ENCODE results near the gene POLG. TPM values are rescaled to one million over a fixed set of nuclear protein-coding genes. Genes with fewer than 3 reads are reported as not detected.

The POLG gene
- total and polyA plus RNA-seq, 3 donors from 2014 or later = 31.6 to 73.3 (median 65.2) TPM

- Histone ChIP-seq H3K27me3 (no peaks in the 10 kb centered on the region), H3K4me1 (no peaks in the 10 kb centered on the region), H3K9me3 (no peaks in the 10 kb centered on the region), H3K36me3 (ENCODE audit: low read depth, missing control alignments) (no peaks in the 10 kb centered on the region), H3K27ac (no peak overlapping the region), H3K4me3 (no peak overlapping the region)
- no peak for DNase-seq
- intact Hi-C loops (cut with DNase I; ENCODE audit: low total_unique reads) = no loop called here
- TF ChIP-seq CTCF (IDR thresholded peaks at IDR 0.05) (no peak), POLR2A (IDR thresholded peaks at IDR 0.05) (no peak)
- 93 to 97% methylated on average over 3 of the region's 3 CpGs for WGBS, 2 donors
Observed at GRCh38 chr15:89342840-89343239, 8.2 kb upstream of the POLG start.

- WGBS, 2 donors = 90 to 96% methylated on average over 4 to 8 of the region's 8 CpGs
- H3K4me1 ChIP-seq = no peaks in the 10 kb centered on the region
Observed at GRCh38 chr15:89341316-89342005, 6.8 kb upstream of the POLG start.

GRCh38 chr15:89340573-89340972 lies 5.9 kb upstream of the POLG start:
- Histone ChIP-seq H3K4me3 (no peak overlapping the region), H3K27me3 (no peaks in the 10 kb centered on the region), H3K27ac (no peak overlapping the region), H3K4me1 (no peaks in the 10 kb centered on the region), H3K36me3 (ENCODE audit: low read depth, missing control alignments) (no peaks in the 10 kb centered on the region), H3K9me3 (no peaks in the 10 kb centered on the region)
- intact Hi-C loops (cut with DNase I; ENCODE audit: low total_unique reads) = no loop called here
- TF ChIP-seq CTCF (IDR thresholded peaks at IDR 0.05) (no peak), POLR2A (IDR thresholded peaks at IDR 0.05) (no peak)
- WGBS, 2 donors = 53 to 57% methylated on average over 7 of the region's 7 CpGs
- no peak for DNase-seq

More at GRCh38 chr15:89341316-89342005, 6.8 kb upstream of the POLG start:
- intact Hi-C loops (cut with DNase I; ENCODE audit: low total_unique reads) = no loop called here
- TF ChIP-seq CTCF (IDR thresholded peaks at IDR 0.05) = no peak
- TF ChIP-seq POLR2A (IDR thresholded peaks at IDR 0.05) = no peak
- H3K4me3 ChIP-seq = no peak overlapping the region
- H3K27me3 ChIP-seq = no peaks in the 10 kb centered on the region
- no peak for DNase-seq
- no peak overlapping the region for H3K27ac ChIP-seq
- H3K36me3 ChIP-seq (ENCODE audit: low read depth, missing control alignments) = no peaks in the 10 kb centered on the region
- H3K9me3 ChIP-seq = no peaks in the 10 kb centered on the region

GRCh38 chr15:89338036-89338435 lies 3.4 kb upstream of the POLG start:
- H3K4me1 ChIP-seq = peaks cover 9% of the 10 kb centered on the region
- TF ChIP-seq CTCF (IDR thresholded peaks at IDR 0.05) = no peak
- no peak for TF ChIP-seq POLR2A (IDR thresholded peaks at IDR 0.05)
- no peaks in the 10 kb centered on the region for H3K36me3 ChIP-seq (ENCODE audit: low read depth, missing control alignments)
- no peaks in the 10 kb centered on the region for H3K9me3 ChIP-seq
- intact Hi-C loops (cut with DNase I; ENCODE audit: low total_unique reads) = no loop called here
- H3K4me3 ChIP-seq = no peak overlapping the region
- DNase-seq = no peak
- WGBS, 2 donors = 72 to 81% methylated on average over 6 of the region's 6 CpGs
- H3K27me3 ChIP-seq = no peaks in the 10 kb centered on the region
- H3K27ac ChIP-seq = no peak overlapping the region
